PC-3 (cell line): ENCODE data around the gene SUGCT. TPM values are rescaled to one million over a fixed set of nuclear protein-coding genes. Genes with fewer than 3 reads are reported as not detected.

Source experiments
- ATAC-seq: fragments of 200-7000 bp; cut with Tn5 transposase; 2 replicates; pipeline ENCODE4 v1.9.1; 2020; ENCODE audit warnings: mild to moderate bottlenecking, moderate library complexity
- BruUV-seq: library from RNA; stranded (reverse); fragments of 400-500 nt; replicated peaks from 2 replicates; lab custom pipeline; 2021; lab: Mats Ljungman, UMichigan
- CTCF ChIA-PET: fragments of 300-600 bp; sonication (Branson Sonifier 250); formaldehyde crosslinking; loops from one replicate; lab custom pipeline; 2022; ENCODE audit warnings: antibody characterized with exemption; lab: Charles Lee
- POLR2A ChIA-PET: fragments of 300-600 bp; sonication (Branson Sonifier 250); formaldehyde crosslinking; loops from one replicate; lab custom pipeline; 2022; ENCODE audit warnings: antibody characterized with exemption; ENCODE audit not compliant: unreplicated experiment; lab: Charles Lee
- DNase-seq: peaks from one replicate; pipeline ENCODE4 v3.0.0-alpha.2; 2015
- H2AFZ ChIP-seq: fragments of 300-600 bp; sonication (generic); 2 replicates; pipeline ENCODE4 v1.6.0; 2016; ENCODE audit warnings: antibody characterized with exemption, low read length
- H3F3A ChIP-seq: fragments of 300-600 bp; sonication (generic); one replicate; pipeline ENCODE4 v1.6.0; 2017; ENCODE audit warnings: antibody characterized with exemption, low read length, control low read depth, mild to moderate bottlenecking; ENCODE audit not compliant: unreplicated experiment
- H3K27ac ChIP-seq: fragments of 300-600 bp; sonication (generic); 2 replicates; pipeline ENCODE4 v1.5.1; 2016; ENCODE audit warnings: mild to moderate bottlenecking, low read length
- H3K27me3 ChIP-seq: fragments of 300-600 bp; sonication (generic); 2 replicates; pipeline ENCODE4 v1.6.1; 2016; ENCODE audit warnings: low read length, mixed read lengths
- H3K36me3 ChIP-seq: fragments of 300-600 bp; sonication (generic); 2 replicates; pipeline ENCODE4 v1.6.1; 2016; ENCODE audit warnings: low read depth, mixed run types, low read length, mixed read lengths
- H3K4me1 ChIP-seq: fragments of 300-600 bp; sonication (generic); 2 replicates; pipeline ENCODE4 v1.5.1; 2016; ENCODE audit warnings: low read length; ENCODE audit not compliant: insufficient read depth
- H3K4me2 ChIP-seq: fragments of 300-600 bp; sonication (generic); 2 replicates; pipeline ENCODE4 v1.6.0; 2016; ENCODE audit warnings: low read length
- H3K4me3 ChIP-seq: fragments of 300-600 bp; sonication (generic); 2 replicates; pipeline ENCODE4 v1.5.1; 2016; ENCODE audit warnings: mild to moderate bottlenecking, low read length, mixed read lengths
- H3K79me2 ChIP-seq: fragments of 300-600 bp; sonication (generic); 2 replicates; pipeline ENCODE4 v1.6.1; 2017; ENCODE audit warnings: low read length, mixed read lengths
- H3K9ac ChIP-seq: fragments of 300-600 bp; sonication (generic); 2 replicates; pipeline ENCODE4 v1.6.0; 2016; ENCODE audit warnings: mild to moderate bottlenecking, low read length
- H3K9me2 ChIP-seq: fragments of 300-600 bp; sonication (generic); replicated peaks from 2 replicates; pipeline ENCODE4 v1.6.1; 2016; ENCODE audit warnings: mixed run types, low read length, mixed read lengths
- H3K9me3 ChIP-seq: fragments of 300-600 bp; sonication (generic); 2 replicates; pipeline ENCODE4 v1.6.1; 2016; ENCODE audit warnings: low read length, mixed read lengths
- H4K20me1 ChIP-seq: fragments of 300-600 bp; sonication (generic); 2 replicates; pipeline ENCODE4 v1.6.1; 2016; ENCODE audit warnings: low read length, mixed read lengths
- EZH2 ChIP-seq: fragments of 300-600 bp; sonication (generic); IDR thresholded peaks from one replicate; pipeline ENCODE4 v1.6.1; 2017; ENCODE audit warnings: antibody characterized with exemption, mild to moderate bottlenecking, low read length; ENCODE audit not compliant: unreplicated experiment
- EZH2phosphoT487 ChIP-seq: fragments of 300-600 bp; sonication (generic); IDR thresholded peaks from 2 replicates; pipeline ENCODE4 v1.6.1; 2018; ENCODE audit warnings: mild to moderate bottlenecking, antibody characterized with exemption, low read length, borderline replicate concordance
- intact Hi-C: fragments of 100-400 bp; cut with micrococcal nuclease; formaldehyde crosslinking; loops from 2 replicates; pipeline ENCODE4 v1.9.0; 2023
- total RNA-seq: library from RNA; depleted of rRNA; stranded (reverse); fragments of >200 nt; gene quantifications from 2 replicates; pipeline ENCODE4 v1.2.3, GENCODE V29; 2014
- TF ChIP-seq, protein P1 (sequence below): fragments of 300-600 bp; sonication (generic); conservative IDR thresholded peaks from 2 replicates; pipeline ENCODE4 v1.5.1; 2017; ENCODE audit warnings: antibody characterized with exemption, low read depth, mild to moderate bottlenecking, low read length

Gene SUGCT
- total RNA-seq, 1 experiment from 2014 or later, result 2.9 TPM

DNA sequence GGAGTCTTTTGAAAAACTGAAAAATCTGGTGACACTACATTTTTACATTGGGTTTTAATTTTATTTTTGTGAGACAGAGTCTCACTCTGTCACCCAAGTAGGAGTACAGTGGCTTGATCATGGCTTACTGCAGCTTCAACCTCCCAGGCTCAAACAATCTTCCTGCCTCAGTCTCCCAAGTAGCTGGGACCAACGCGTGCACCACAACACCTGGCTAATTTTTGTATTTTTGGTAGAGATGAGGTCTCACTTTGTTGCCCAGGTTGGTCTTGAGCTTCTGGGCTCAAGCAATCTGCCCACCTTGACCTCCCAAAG, 11.9 kb upstream of the SUGCT start:
- BruUV-seq, result no TSS peak

DNA sequence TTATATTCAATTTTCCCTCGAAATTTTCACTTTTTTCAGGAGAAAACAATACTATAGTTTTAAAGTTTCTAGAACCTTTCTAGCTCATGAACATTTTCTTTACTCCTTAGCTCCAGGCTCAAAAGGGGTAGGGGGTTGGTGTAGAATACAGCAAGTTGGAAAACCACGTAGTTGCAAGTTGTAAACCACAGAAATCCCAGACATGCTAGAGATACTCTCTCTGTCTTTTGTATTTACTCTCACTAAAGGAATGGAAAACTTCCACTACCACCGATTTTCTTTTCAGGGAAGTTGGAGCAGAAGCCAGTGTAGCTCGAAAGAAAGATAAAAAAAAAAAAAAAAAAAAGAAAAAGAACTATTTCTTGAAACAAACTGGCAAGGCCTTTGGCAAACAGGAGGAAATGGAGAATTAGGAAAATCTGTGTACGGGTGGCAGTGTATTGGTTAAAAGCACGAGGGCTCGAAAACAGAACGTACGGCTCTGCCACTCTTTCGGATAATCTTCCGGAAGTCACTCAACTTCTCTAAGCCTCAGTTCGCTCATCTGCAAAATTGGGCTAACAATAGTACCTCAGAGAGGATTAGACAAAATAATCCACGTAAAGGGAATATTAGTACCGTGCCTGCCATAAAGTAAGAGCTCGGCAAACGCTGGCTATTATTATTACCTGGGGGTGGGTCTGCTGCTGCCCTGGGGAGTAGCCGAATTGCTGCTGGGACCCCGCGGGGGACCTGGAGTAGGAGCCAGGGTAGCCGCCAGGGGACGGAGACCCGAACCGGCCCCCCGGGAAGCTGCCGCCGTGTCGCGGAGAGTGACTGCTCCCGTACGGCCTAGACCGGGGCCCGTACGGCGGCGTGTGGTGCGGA, 1.0 kb upstream of the SUGCT start:
- H3K79me2 ChIP-seq, result peaks cover 55% of the 10 kb centered on the region
- intact Hi-C loops, result loop anchor here (2.0 kb wide), 1 partner anchor 185 kb away; no protein-coding TSS in a partner anchor
- peak overlapping the region; percentile 68 for H3K27ac ChIP-seq
- no peaks in the 10 kb centered on the region for H3K9me2 ChIP-seq
- CTCF ChIA-PET, result interaction anchor here (0.5 kb wide), 1 partner anchor 12 kb away, joined by 8 read pairs; no protein-coding TSS in a partner anchor
- no peaks in the 10 kb centered on the region for H3F3A ChIP-seq
- peak overlapping the region; percentile 95 for H3K4me2 ChIP-seq
- peaks cover 12% of the 10 kb centered on the region for H3K4me1 ChIP-seq
- H3K4me3 ChIP-seq, result peak overlapping the region; percentile 96
- peak overlapping the region; percentile 94 for H2AFZ ChIP-seq
- H4K20me1 ChIP-seq, result peaks cover 16% of the 10 kb centered on the region
- H3K36me3 ChIP-seq, result peaks cover 5% of the 10 kb centered on the region; the same call in 1 of the 2 replicates
- POLR2A ChIA-PET, result no interaction called here
- H3K27me3 ChIP-seq, result no peaks in the 10 kb centered on the region
- ATAC-seq (peak; percentile 54), DNase-seq (peak; percentile 17)
- BruUV-seq, result TSS peak; percentile 56
- TF ChIP-seq EZH2 (no peak), EZH2phosphoT487 (no peak)
- TF ChIP-seq, protein P1, sequence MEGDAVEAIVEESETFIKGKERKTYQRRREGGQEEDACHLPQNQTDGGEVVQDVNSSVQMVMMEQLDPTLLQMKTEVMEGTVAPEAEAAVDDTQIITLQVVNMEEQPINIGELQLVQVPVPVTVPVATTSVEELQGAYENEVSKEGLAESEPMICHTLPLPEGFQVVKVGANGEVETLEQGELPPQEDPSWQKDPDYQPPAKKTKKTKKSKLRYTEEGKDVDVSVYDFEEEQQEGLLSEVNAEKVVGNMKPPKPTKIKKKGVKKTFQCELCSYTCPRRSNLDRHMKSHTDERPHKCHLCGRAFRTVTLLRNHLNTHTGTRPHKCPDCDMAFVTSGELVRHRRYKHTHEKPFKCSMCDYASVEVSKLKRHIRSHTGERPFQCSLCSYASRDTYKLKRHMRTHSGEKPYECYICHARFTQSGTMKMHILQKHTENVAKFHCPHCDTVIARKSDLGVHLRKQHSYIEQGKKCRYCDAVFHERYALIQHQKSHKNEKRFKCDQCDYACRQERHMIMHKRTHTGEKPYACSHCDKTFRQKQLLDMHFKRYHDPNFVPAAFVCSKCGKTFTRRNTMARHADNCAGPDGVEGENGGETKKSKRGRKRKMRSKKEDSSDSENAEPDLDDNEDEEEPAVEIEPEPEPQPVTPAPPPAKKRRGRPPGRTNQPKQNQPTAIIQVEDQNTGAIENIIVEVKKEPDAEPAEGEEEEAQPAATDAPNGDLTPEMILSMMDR, result no peak
- no peaks in the 10 kb centered on the region for H3K9me3 ChIP-seq
- H3K9ac ChIP-seq, result peak overlapping the region; percentile 95

More for the DNA sequence above, 11.9 kb upstream of the SUGCT start:
- ChIA-PET POLR2A (no interaction called here), CTCF (no interaction called here)
- Histone ChIP-seq H3K79me2 (peaks cover 7% of the 10 kb centered on the region), H3F3A (no peaks in the 10 kb centered on the region), H3K4me1 (0 out of 2 replicates have a peak, but pooled peaks cover 4% of the 10 kb centered on the region), H3K4me2 (no peak overlapping the region), H2AFZ (no peak overlapping the region), H3K9me3 (no peaks in the 10 kb centered on the region), H4K20me1 (no peaks in the 10 kb centered on the region), H3K9ac (no peak overlapping the region), H3K27ac (no peak overlapping the region), H3K4me3 (no peak overlapping the region), H3K27me3 (no peaks in the 10 kb centered on the region), H3K36me3 (no peaks in the 10 kb centered on the region), H3K9me2 (no peaks in the 10 kb centered on the region)
- ATAC-seq (no peak), DNase-seq (no peak)
- TF ChIP-seq EZH2phosphoT487, result no peak
- no peak for TF ChIP-seq EZH2
- TF ChIP-seq, protein P1, result no peak
- intact Hi-C loops, result no loop called here

DNA sequence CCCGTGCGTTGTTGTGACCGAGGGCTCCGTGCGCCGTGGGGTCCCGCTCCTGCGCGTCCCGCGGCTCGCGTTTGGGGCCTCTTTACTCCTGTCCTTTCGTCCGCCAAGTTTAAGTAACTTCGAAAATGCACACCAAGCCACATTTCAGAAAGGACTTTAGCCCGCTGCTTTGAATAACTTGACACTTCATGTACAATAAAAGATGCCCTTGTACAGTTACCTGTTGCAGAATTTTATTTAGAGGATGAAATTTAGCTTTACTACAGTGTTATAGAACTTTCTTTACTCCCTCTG, 459 bp downstream of the SUGCT start:
- no TSS peak for BruUV-seq

More for the DNA sequence above, 459 bp downstream of the SUGCT start:
- ATAC-seq (no peak), DNase-seq (no peak)
- H3F3A ChIP-seq, result no peaks in the 10 kb centered on the region
- H2AFZ ChIP-seq, result peak overlapping the region; percentile 94
- H3K4me2 ChIP-seq, result peak overlapping the region; percentile 95
- H3K27me3 ChIP-seq, result no peaks in the 10 kb centered on the region
- H3K36me3 ChIP-seq, result peaks cover 5% of the 10 kb centered on the region; the same call in 1 of the 2 replicates
- H3K4me3 ChIP-seq, result peak overlapping the region; percentile 96
- peaks cover 16% of the 10 kb centered on the region for H4K20me1 ChIP-seq
- peak overlapping the region; percentile 95 for H3K9ac ChIP-seq
- ChIA-PET CTCF (no interaction called here), POLR2A (interaction anchor here (0.7 kb wide), 1 partner anchor 46 kb away, joined by 3 read pairs; no protein-coding TSS in a partner anchor)
- H3K27ac ChIP-seq, result 0 out of 2 replicates have a peak overlapping the region, but pooled peaks have one; percentile 14
- intact Hi-C loops, result loop anchor here (2.0 kb wide), 1 partner anchor 186 kb away; no protein-coding TSS in a partner anchor
- H3K79me2 ChIP-seq, result peaks cover 41% of the 10 kb centered on the region
- peaks cover 12% of the 10 kb centered on the region for H3K4me1 ChIP-seq
- TF ChIP-seq, protein P1, result no peak
- TF ChIP-seq EZH2 (no peak), EZH2phosphoT487 (no peak)
- no peaks in the 10 kb centered on the region for H3K9me3 ChIP-seq
- H3K9me2 ChIP-seq, result no peaks in the 10 kb centered on the region
